Measurements from ENCODE around the gene BCAS2.

- TF ChIP-seq CTCF (IDR thresholded peaks at IDR 0.05) (no peak), POLR2A (IDR thresholded peaks at IDR 0.05) (no peak)
Measured at GRCh38 chr1:114524944-114525343, 56.5 kb downstream of the BCAS2 start.

Data from esophagus squamous epithelium (tissue), 4 donors.